ENCODE measurements around the gene B3GALT6.

DNA sequence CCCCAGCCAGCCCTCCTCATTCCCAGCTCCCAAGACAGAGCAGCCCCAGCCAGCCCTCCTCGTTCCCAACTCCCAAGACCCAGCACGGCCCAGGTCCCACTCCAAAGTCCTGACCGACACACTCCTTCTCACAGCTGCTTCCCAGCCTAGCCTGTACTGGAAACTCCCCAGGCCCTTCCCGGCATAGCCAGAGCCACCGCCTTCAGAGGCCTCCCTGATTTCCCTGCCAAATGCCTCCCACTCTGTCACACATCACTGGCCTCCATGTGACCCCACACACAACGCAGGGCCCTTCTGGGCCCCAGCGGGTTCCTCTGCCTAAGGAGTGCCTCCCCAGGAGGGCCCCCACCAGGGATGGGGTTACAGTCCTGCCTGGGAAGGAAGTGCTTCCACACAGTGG, 38.8 kb downstream of the B3GALT6 start:
- no peak for TF ChIP-seq ZNF384 (IDR thresholded peaks at IDR 0.05)
- TF ChIP-seq ARNT (IDR thresholded peaks at IDR 0.05), result no peak
- TF ChIP-seq ELF4 (IDR thresholded peaks at IDR 0.05), result no peak
- TF ChIP-seq FOXK2 (IDR thresholded peaks at IDR 0.05), result no peak
- TF ChIP-seq FOXM1 (IDR thresholded peaks at IDR 0.05; ENCODE audit: borderline replicate concordance), result no peak
- TF ChIP-seq TARDBP (IDR thresholded peaks at IDR 0.05), result no peak
- no peak for TF ChIP-seq SP1 (IDR thresholded peaks at IDR 0.05)
- no peak for TF ChIP-seq BHLHE40 (IDR thresholded peaks at IDR 0.05; ENCODE audit: borderline replicate concordance)
- no peak for TF ChIP-seq HDGF (IDR thresholded peaks at IDR 0.05; ENCODE audit: borderline replicate concordance)
- TF ChIP-seq, protein P1, sequence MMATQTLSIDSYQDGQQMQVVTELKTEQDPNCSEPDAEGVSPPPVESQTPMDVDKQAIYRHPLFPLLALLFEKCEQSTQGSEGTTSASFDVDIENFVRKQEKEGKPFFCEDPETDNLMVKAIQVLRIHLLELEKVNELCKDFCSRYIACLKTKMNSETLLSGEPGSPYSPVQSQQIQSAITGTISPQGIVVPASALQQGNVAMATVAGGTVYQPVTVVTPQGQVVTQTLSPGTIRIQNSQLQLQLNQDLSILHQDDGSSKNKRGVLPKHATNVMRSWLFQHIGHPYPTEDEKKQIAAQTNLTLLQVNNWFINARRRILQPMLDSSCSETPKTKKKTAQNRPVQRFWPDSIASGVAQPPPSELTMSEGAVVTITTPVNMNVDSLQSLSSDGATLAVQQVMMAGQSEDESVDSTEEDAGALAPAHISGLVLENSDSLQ (IDR thresholded peaks at IDR 0.05), result no peak

All from HEK293T (cell line).